K562 (cell line): ENCODE results near the gene HJV. TPM values are rescaled to one million over a fixed set of nuclear protein-coding genes. Genes with fewer than 3 reads are reported as not detected.

Experiments
- ARID4B ChIP-seq: sonication (generic); formaldehyde crosslinking; IDR thresholded peaks from 2 replicates; pipeline ENCODE4 v1.8.0; 2022; ENCODE audit warnings: mild to moderate bottlenecking, missing genetic modification reagents
- CBX1 ChIP-seq: sonication (generic); IDR thresholded peaks from 2 replicates; pipeline ENCODE4 v1.6.1; 2016; ENCODE audit warnings: antibody characterized with exemption, low read depth, mild to moderate bottlenecking
- ETS2 ChIP-seq: IDR thresholded peaks from 2 replicates; pipeline ENCODE4 v1.6.1; 2016; ENCODE audit warnings: borderline replicate concordance, missing genetic modification characterization, mild to moderate bottlenecking, moderate library complexity, missing compliant biosample characterization; ENCODE audit not compliant: poor library complexity, severe bottlenecking
- KLF13 ChIP-seq: fragments of 450-650 bp; IDR thresholded peaks from 2 replicates; pipeline ENCODE4 v1.6.1; 2016; ENCODE audit warnings: missing genetic modification characterization, low read depth, mild to moderate bottlenecking, missing compliant biosample characterization, moderate library complexity, borderline replicate concordance
- MBD1 ChIP-seq: fragments of 250-450 bp; sonication (Bioruptor Pico); IDR thresholded peaks from 2 replicates; pipeline ENCODE4 v1.8.0; 2022; ENCODE audit warnings: inconsistent platforms
- NONO ChIP-seq, 2 experiments: fragments of 200-400 bp in 1 of 2; fragments of 450-650 bp in 1 of 2; formaldehyde crosslinking in 1 of 2; IDR thresholded peaks; 2 replicates each; pipeline ENCODE4 v1.6.1; 2017; ENCODE audit warnings: low read depth in 2 of 2, mild to moderate bottlenecking in 2 of 2, moderate library complexity in 2 of 2, low read length in 1 of 2
- ZNF184 ChIP-seq: sonication (generic); formaldehyde crosslinking; IDR thresholded peaks from 2 replicates; pipeline ENCODE4 v1.5.0; 2020; ENCODE audit warnings: missing genetic modification reagents
- ZNF217 ChIP-seq: sonication (generic); formaldehyde crosslinking; IDR thresholded peaks from 2 replicates; pipeline ENCODE4 v1.8.0; 2022; ENCODE audit warnings: mild to moderate bottlenecking, missing genetic modification reagents
- ZNF512 ChIP-seq: IDR thresholded peaks from 2 replicates; pipeline ENCODE4 v1.6.1; 2016; ENCODE audit warnings: missing genetic modification characterization, missing compliant biosample characterization
- ZNF592 ChIP-seq: fragments of 450-650 bp; IDR thresholded peaks from 2 replicates; pipeline ENCODE4 v1.6.1; 2017; ENCODE audit warnings: antibody characterized with exemption, mild to moderate bottlenecking
- ZNF699 ChIP-seq: fragments of 250-450 bp; sonication (Bioruptor Pico); IDR thresholded peaks from 2 replicates; pipeline ENCODE4 v1.8.0; 2021; ENCODE audit warnings: mild to moderate bottlenecking, moderate library complexity; ENCODE audit not compliant: insufficient replicate concordance
- polyA plus RNA-seq, 8 experiments: library from polyadenylated mRNA; depleted of rRNA in 4 of 8; stranded (reverse) in 5 of 8; unstranded in 3 of 8; fragments of >200 nt; fragmentation: Nextera tagmentation in 2 of 8; fragmentation: Illumina TruSeq in 1 of 8; extraction: Ambion mirVana in 2 of 8; extraction: Trizol in 1 of 8; gene quantifications; 2 replicates each; pipeline versions ENCODE4 v1.2.1 to v1.2.3, GENCODE V29; 2011 to 2014; ENCODE audit warnings: inconsistent platforms in 1 of 8, missing spikeins in 1 of 8
- total RNA-seq, 7 experiments: library from RNA; depleted of rRNA in 6 of 7; stranded (reverse); fragments of >200 nt in 6 of 7; fragmentation: Illumina TruSeq in 2 of 7; extraction: Trizol in 2 of 7; gene quantifications; 2 replicates each; pipeline versions ENCODE4 v1.2.1 to v1.2.3, GENCODE V29; 2011 to 2021; ENCODE audit warnings: low replicate concordance in 1 of 7

Gene HJV
- total and polyA plus RNA-seq, 9 of the 15 experiments (the other 6 are each of a cell fraction or from before 2014, with no cell fraction given) = 1.0 to 6.6 (median 2.4) TPM

- TF ChIP-seq ETS2 (no peak), MBD1 (CRISPR knock-in tag) (no peak), KLF13 (tag) (no peak; the same call in 1 of the 2 replicates), ZNF184 (no peak), ZNF699 (no peak), NONO (IDR thresholded peaks at IDR 0.05; ENCODE audit: low read depth in 2 of 2, low read length in 1 of 2) (no peak), CBX1 (no peak), ZNF512 (no peak), ARID4B (CRISPR knock-in tag) (peak; percentile 85; the same call in 1 of the 2 replicates), ZNF217 (CRISPR knock-in tag) (no peak), ZNF592 (peak; percentile 95)
These were observed 15.6 kb upstream of the HJV start (continued) for GRCh38 chr1:146036965-146037646.
